Mesendoderm (in vitro differentiated cells): ENCODE results near the gene KIFBP.

ENCODE experiments used
- DNase-seq: peaks from one replicate; pipeline ENCODE4 v3.0.0; 2013
- H2AK5ac ChIP-seq: 2 replicates; pipeline ENCODE4 v1.6.1; 2013; ENCODE audit warnings: low read length, inconsistent platforms
- H2BK120ac ChIP-seq: 2 replicates; pipeline ENCODE4 v1.6.1; 2013; ENCODE audit warnings: low read depth, mild to moderate bottlenecking, low read length, moderate library complexity, mixed read lengths
- H2BK15ac ChIP-seq: replicated peaks from 2 replicates; pipeline ENCODE4 v1.6.1; 2013; ENCODE audit warnings: low read depth, mild to moderate bottlenecking, moderate library complexity
- H2BK5ac ChIP-seq: 2 replicates; pipeline ENCODE4 v1.6.1; 2013; ENCODE audit warnings: low read length, inconsistent platforms
- H3K18ac ChIP-seq: 2 replicates; pipeline ENCODE4 v1.6.1; 2013; ENCODE audit warnings: mild to moderate bottlenecking, low read length, mixed read lengths
- H3K23ac ChIP-seq: one replicate; pipeline ENCODE4 v1.6.1; 2013; ENCODE audit warnings: low read length
- H3K27ac ChIP-seq: 2 replicates; pipeline ENCODE4 v1.5.1; 2013; ENCODE audit warnings: low read depth, mild to moderate bottlenecking, inconsistent platforms, low read length, moderate library complexity
- H3K27me3 ChIP-seq: 2 replicates; pipeline ENCODE4 v1.6.1; 2013; ENCODE audit warnings: low read length, control low read depth, mild to moderate bottlenecking, inconsistent platforms; ENCODE audit not compliant: insufficient read depth, poor library complexity
- H3K36me3 ChIP-seq: 2 replicates; pipeline ENCODE4 v1.6.1; 2013; ENCODE audit warnings: low read length, inconsistent platforms; ENCODE audit not compliant: control insufficient read depth, insufficient read depth
- H3K4ac ChIP-seq: one replicate; pipeline ENCODE4 v1.6.1; 2013; ENCODE audit warnings: low read depth, mild to moderate bottlenecking, low read length, moderate library complexity
- H3K4me1 ChIP-seq: 2 replicates; pipeline ENCODE4 v1.6.1; 2013; ENCODE audit warnings: low read depth, low read length, inconsistent platforms; ENCODE audit not compliant: control insufficient read depth
- H3K4me2 ChIP-seq: 2 replicates; pipeline ENCODE4 v1.6.1; 2013; ENCODE audit warnings: low read length
- H3K4me3 ChIP-seq: 2 replicates; pipeline ENCODE4 v1.5.1; 2013; ENCODE audit warnings: mild to moderate bottlenecking, low read length
- H3K56ac ChIP-seq: one replicate; pipeline ENCODE4 v1.6.1; 2013; ENCODE audit warnings: low read length
- H3K79me1 ChIP-seq: 2 replicates; pipeline ENCODE4 v1.6.1; 2013; ENCODE audit warnings: low read length, inconsistent platforms
- H3K79me2 ChIP-seq: 2 replicates; pipeline ENCODE4 v1.6.1; 2013; ENCODE audit warnings: mild to moderate bottlenecking, low read length; ENCODE audit not compliant: control insufficient read depth, insufficient read depth
- H3K9ac ChIP-seq: 2 replicates; pipeline ENCODE4 v1.6.1; 2013; ENCODE audit warnings: low read length, inconsistent platforms
- H4K5ac ChIP-seq: one replicate; pipeline ENCODE4 v1.6.1; 2013; ENCODE audit warnings: low read length
- H4K8ac ChIP-seq: one replicate; pipeline ENCODE4 v1.6.1; 2013; ENCODE audit warnings: low read depth, mild to moderate bottlenecking, control low read depth, low read length, moderate library complexity
- WGBS: extraction: QIAGEN DNeasy Blood & Tissue Kit; methylation state at CpG from one replicate; pipeline ENCODE4 v1.1.7; 2013; ENCODE audit warnings: low lambda C conversion rate, missing lambda C conversion rate; ENCODE audit not compliant: insufficient coverage; ENCODE audit errors: extremely low coverage; 5-methylcytosine and 5-hydroxymethylcytosine counted together

The KIFBP gene

GRCh38 chr10:69060127-69060798 lies 71.7 kb downstream of the KIFBP start:
- no CpG with 5 or more reads among the region's 8 CpGs for WGBS
- no peaks in the 10 kb centered on the region for H3K27me3 ChIP-seq
- no peak overlapping the region for H3K23ac ChIP-seq
- no peak overlapping the region for H3K18ac ChIP-seq
- H3K56ac ChIP-seq, result no peak overlapping the region
- H3K4me3 ChIP-seq, result no peak overlapping the region
- no peak overlapping the region for H2BK120ac ChIP-seq
- H4K8ac ChIP-seq, result no peak overlapping the region
- no peaks in the 10 kb centered on the region for H3K36me3 ChIP-seq
- DNase-seq, result no peak
- no peaks in the 10 kb centered on the region for H3K79me1 ChIP-seq
- no peak overlapping the region for H2BK5ac ChIP-seq
- no peak overlapping the region for H2AK5ac ChIP-seq
- no peaks in the 10 kb centered on the region for H3K79me2 ChIP-seq
- H2BK15ac ChIP-seq, result no peak overlapping the region
- no peak overlapping the region for H3K27ac ChIP-seq
- no peak overlapping the region for H3K4ac ChIP-seq
- H3K9ac ChIP-seq, result no peak overlapping the region
- no peak overlapping the region for H3K4me2 ChIP-seq
- no peaks in the 10 kb centered on the region for H3K4me1 ChIP-seq
- H4K5ac ChIP-seq, result no peak overlapping the region

DNA sequence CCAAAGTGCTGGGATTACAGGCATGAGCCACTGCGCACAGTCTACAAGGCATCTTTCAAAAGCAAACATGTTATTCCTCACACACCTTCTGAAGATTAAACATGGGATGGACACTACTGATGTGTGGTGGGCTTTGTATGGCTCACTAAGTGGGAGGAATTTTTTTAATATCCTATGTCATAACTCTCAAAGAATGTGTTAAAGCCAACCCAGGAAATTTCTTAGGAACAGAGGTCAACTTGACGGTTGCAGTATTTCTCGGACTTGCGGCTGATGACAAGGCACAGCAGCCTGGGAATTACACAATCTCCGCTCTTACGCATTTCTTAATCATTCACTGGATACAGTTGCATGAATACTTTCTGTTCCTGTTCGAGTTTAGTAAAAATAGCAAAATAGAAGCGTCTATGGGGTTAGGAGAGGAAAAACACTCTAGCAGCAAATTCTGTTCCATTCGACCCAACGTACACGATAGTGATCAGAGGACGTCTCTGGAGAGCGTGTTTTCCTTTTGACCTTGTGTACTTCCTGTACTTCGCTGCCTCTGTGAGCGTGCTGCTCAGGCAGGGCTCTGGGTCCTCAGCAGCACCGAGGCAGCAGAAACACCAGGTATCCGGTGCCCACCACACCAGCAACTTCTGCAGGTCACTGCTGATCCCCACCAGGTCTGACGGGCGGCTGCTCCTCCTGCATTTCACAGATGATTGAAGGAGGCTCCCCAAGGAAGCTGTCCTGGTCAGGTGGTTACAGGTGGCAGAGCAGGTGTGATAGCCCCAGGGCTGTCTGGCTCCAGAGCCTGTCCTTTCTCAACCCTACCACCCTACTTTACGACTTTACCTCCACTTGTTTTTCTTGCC lies 72.9 kb downstream of the KIFBP start:
- no peak overlapping the region for H3K4me3 ChIP-seq
- DNase-seq, result no peak

DNA sequence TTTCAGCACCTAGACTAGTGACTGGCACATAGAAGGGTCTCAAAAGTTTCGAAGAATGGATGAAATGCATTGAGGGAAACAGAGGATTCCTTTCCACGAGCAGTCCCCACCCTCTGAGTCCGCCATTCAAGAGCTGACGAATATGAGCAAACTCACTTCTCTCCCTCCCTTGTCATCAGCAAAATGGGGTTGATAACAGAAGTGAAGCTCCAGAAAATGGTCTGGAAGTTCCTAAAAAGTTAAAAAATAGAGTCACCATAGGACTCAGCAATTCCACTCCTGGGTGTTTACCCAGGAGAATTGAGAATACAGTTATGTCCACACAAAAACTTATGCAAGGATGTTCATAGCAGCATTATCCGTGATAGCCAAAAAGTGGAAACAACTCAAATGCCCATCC lies 74.3 kb downstream of the KIFBP start:
- Histone ChIP-seq H3K4me2 (no peak overlapping the region), H3K4ac (no peak overlapping the region), H3K18ac (no peak overlapping the region), H2BK120ac (no peak overlapping the region), H3K36me3 (no peaks in the 10 kb centered on the region), H3K27me3 (no peaks in the 10 kb centered on the region), H3K23ac (no peak overlapping the region), H2BK15ac (no peak overlapping the region), H3K79me2 (no peaks in the 10 kb centered on the region), H3K4me1 (no peaks in the 10 kb centered on the region), H4K5ac (no peak overlapping the region), H3K79me1 (no peaks in the 10 kb centered on the region), H3K4me3 (no peak overlapping the region), H4K8ac (no peak overlapping the region), H2BK5ac (no peak overlapping the region), H2AK5ac (no peak overlapping the region), H3K56ac (no peak overlapping the region), H3K9ac (no peak overlapping the region), H3K27ac (no peak overlapping the region)
- WGBS, result no CpG with 5 or more reads among the region's 5 CpGs
- no peak for DNase-seq

More for the DNA sequence above, 72.9 kb downstream of the KIFBP start:
- no peak overlapping the region for H3K56ac ChIP-seq
- no peak overlapping the region for H4K5ac ChIP-seq
- H3K36me3 ChIP-seq, result no peaks in the 10 kb centered on the region
- no peak overlapping the region for H2BK15ac ChIP-seq
- H3K27ac ChIP-seq, result no peak overlapping the region
- no peak overlapping the region for H2AK5ac ChIP-seq
- H3K4me2 ChIP-seq, result no peak overlapping the region
- no peaks in the 10 kb centered on the region for H3K27me3 ChIP-seq
- no peak overlapping the region for H2BK5ac ChIP-seq
- H3K4me1 ChIP-seq, result no peaks in the 10 kb centered on the region
- WGBS, result no CpG with 5 or more reads among the region's 20 CpGs
- H3K79me1 ChIP-seq, result no peaks in the 10 kb centered on the region
- H4K8ac ChIP-seq, result no peak overlapping the region
- H2BK120ac ChIP-seq, result no peak overlapping the region
- no peak overlapping the region for H3K18ac ChIP-seq
- H3K23ac ChIP-seq, result no peak overlapping the region
- H3K9ac ChIP-seq, result no peak overlapping the region
- H3K79me2 ChIP-seq, result no peaks in the 10 kb centered on the region
- H3K4ac ChIP-seq, result no peak overlapping the region

DNA sequence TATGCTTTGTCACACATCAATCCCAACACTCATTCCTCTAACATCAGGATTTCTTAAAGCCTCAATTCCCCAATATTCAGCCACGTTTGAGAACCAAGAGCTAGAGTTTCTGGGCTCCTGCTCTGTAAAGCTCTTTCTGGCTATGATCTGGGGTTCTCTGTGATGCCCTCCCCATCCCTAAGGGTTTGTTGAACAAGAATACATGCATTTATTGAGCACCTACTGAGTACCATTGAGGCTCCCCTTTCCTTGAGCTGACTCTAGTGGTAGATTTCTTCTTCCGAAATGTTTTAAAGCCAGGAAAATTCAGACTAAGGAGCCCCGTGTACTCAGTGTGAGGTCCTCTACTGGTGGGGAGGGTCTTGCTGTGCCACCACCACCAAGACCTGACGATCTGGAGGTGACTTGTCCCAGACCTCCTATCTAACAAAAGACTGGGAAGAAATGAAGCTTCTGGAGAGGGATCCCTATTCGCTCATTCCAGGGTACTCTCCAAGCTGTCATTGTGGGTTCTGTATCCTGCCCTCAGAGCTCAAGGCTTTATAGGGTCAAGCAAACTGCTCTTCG lies 76.2 kb downstream of the KIFBP start:
- H3K18ac ChIP-seq, result no peak overlapping the region

DNA sequence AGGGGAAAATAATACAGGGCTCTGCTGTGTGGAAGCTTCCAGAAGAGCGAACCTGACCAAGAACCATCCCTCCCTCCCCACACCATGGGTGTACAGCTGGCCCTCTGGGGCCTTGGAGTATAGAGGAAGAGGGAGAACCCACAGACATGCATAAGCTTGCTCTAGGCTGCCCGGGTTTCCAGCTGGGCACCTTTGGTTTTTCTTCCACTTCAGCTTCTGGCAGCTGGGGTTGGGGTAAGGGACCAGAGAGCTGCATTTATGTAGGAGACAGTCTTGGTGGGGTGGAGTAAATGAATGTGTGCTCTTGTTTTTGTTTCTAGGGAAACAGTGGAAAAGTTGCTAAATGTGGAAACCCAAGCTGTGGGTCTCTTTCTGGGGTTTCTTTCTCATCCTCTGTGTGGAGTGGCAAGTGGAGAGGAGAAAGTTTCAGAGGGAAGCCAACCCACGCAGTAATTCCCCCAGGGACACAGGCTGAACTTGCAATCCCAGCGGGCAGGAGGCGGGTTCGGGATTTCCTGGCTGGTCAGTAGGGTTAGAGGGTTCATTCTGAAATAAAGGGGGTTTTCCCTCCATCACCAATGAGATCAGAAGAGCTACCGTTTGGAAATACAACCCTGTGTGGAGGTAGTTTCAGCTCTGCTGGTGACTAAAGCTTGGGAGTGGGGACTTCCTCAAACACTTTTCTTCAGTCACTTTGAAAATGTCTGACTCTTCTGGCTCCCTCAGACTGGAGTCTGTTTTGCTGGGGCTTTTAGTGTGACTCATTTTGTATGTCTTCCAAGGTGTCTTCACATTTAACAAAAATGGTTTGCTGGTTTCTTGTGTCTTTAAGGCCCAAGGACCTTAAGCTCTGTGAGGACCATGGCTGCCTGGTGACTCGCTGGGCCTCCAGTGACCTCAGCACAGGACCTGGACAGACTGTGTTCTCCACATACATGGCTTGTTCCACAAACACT lies 77.1 kb downstream of the KIFBP start:
- WGBS, result no CpG with 5 or more reads among the region's 8 CpGs
- DNase-seq, result no peak

More for the DNA sequence above, 76.2 kb downstream of the KIFBP start:
- no CpG with 5 or more reads among the region's 6 CpGs for WGBS
- H3K9ac ChIP-seq, result no peak overlapping the region
- no peak overlapping the region for H2BK5ac ChIP-seq
- no peaks in the 10 kb centered on the region for H3K36me3 ChIP-seq
- H3K23ac ChIP-seq, result no peak overlapping the region
- no peaks in the 10 kb centered on the region for H3K79me2 ChIP-seq
- H3K4me3 ChIP-seq, result no peak overlapping the region
- H3K4me2 ChIP-seq, result no peak overlapping the region
- H3K56ac ChIP-seq, result no peak overlapping the region
- H4K8ac ChIP-seq, result no peak overlapping the region
- H3K27me3 ChIP-seq, result no peaks in the 10 kb centered on the region
- H3K79me1 ChIP-seq, result no peaks in the 10 kb centered on the region
- no peak overlapping the region for H3K4ac ChIP-seq
- H4K5ac ChIP-seq, result no peak overlapping the region
- H3K27ac ChIP-seq, result no peak overlapping the region
- H2AK5ac ChIP-seq, result no peak overlapping the region
- H2BK15ac ChIP-seq, result no peak overlapping the region
- no peak overlapping the region for H2BK120ac ChIP-seq
- DNase-seq, result no peak
- no peaks in the 10 kb centered on the region for H3K4me1 ChIP-seq

More for the DNA sequence above, 77.1 kb downstream of the KIFBP start:
- H3K27me3 ChIP-seq, result no peaks in the 10 kb centered on the region
- no peaks in the 10 kb centered on the region for H3K36me3 ChIP-seq
- H2BK5ac ChIP-seq, result no peak overlapping the region
- H3K27ac ChIP-seq, result no peak overlapping the region
- H3K4ac ChIP-seq, result no peak overlapping the region
- no peaks in the 10 kb centered on the region for H3K4me1 ChIP-seq
- no peak overlapping the region for H3K4me3 ChIP-seq
- H4K8ac ChIP-seq, result no peak overlapping the region
- no peak overlapping the region for H3K56ac ChIP-seq
- H3K9ac ChIP-seq, result no peak overlapping the region
- no peak overlapping the region for H4K5ac ChIP-seq
- no peak overlapping the region for H2BK15ac ChIP-seq
- no peak overlapping the region for H3K23ac ChIP-seq
- H2AK5ac ChIP-seq, result no peak overlapping the region
- H3K79me2 ChIP-seq, result no peaks in the 10 kb centered on the region
- H3K4me2 ChIP-seq, result no peak overlapping the region
- H3K79me1 ChIP-seq, result no peaks in the 10 kb centered on the region
- no peak overlapping the region for H3K18ac ChIP-seq
- H2BK120ac ChIP-seq, result no peak overlapping the region
